H1 (cell line): ENCODE measurements around the gene RNF6. TPM values are rescaled to one million over a fixed set of nuclear protein-coding genes. Genes with fewer than 3 reads are reported as not detected.

Experiments used
- CHD7 ChIP-seq: fragments of 300-600 bp; sonication (generic); IDR thresholded peaks from 2 replicates; pipeline ENCODE4 v1.7.1; 2012; ENCODE audit warnings: low read length, moderate library complexity, mild to moderate bottlenecking, inconsistent platforms; ENCODE audit not compliant: insufficient replicate concordance
- HDAC6 ChIP-seq: IDR thresholded peaks from one replicate; pipeline ENCODE4 v1.7.1; 2012; ENCODE audit warnings: low read depth, mild to moderate bottlenecking, inconsistent platforms, low read length, moderate library complexity
- SAP30 ChIP-seq: fragments of 300-600 bp; sonication (generic); IDR thresholded peaks from 2 replicates; pipeline ENCODE4 v1.7.1; 2012; ENCODE audit warnings: low read length, moderate library complexity, mild to moderate bottlenecking, inconsistent platforms; ENCODE audit not compliant: insufficient read depth, insufficient replicate concordance
- polyA plus RNA-seq, 7 experiments: library from polyadenylated mRNA; depleted of rRNA in 3 of 7; stranded (reverse) in 5 of 7; unstranded in 2 of 7; fragments of >200 nt in 5 of 7; fragments of 200-250 nt in 2 of 7; gene quantifications; 1 replicate in 5 of 7; 2 replicates in 1 of 7; 4 replicates in 1 of 7; pipeline versions ENCODE4 v1.2.1 to v1.2.3, GENCODE V29; 2011 to 2013; ENCODE audit warnings: missing spikeins in 2 of 7, mixed read lengths in 2 of 7
- total RNA-seq: library from RNA; stranded (reverse); fragmentation: NEBNext Ultra II Directional; extraction: Animal tissue kit (Norgen Biotek cat#: 25700); gene quantifications from 2 replicates; pipeline ENCODE4 v1.2.1, GENCODE V29; 2021

The RNF6 gene
- total and polyA plus RNA-seq, 2 of the 8 experiments (the other 6 are each of a cell fraction or from before 2014, with no cell fraction given): 4.0 to 13.8 TPM

- TF ChIP-seq CHD7 (no peak), HDAC6 (no peak), SAP30 (no peak)
Observed at GRCh38 chr13:26247011-26247410, 24.9 kb upstream of the RNF6 start (continued).
